Activated naive CD8-positive, alpha-beta T cell treated with anti-CD3 and anti-CD28 coated beads, Interleukin-2, amount 50 U/mL, for 16 hours (primary cell): ENCODE results near the gene SPACDR.
"Not testable (repeated sequence)": the region's sequence is repeated elsewhere in the genome, so short reads cannot be mapped to it uniquely, and the experiment has no call there.

Experiments used
- DNase-seq: peaks from one replicate; pipeline ENCODE4 v3.0.0-alpha.2; 2020; ENCODE audit warnings: low read depth, low spot score

Gene SPACDR, protein sequence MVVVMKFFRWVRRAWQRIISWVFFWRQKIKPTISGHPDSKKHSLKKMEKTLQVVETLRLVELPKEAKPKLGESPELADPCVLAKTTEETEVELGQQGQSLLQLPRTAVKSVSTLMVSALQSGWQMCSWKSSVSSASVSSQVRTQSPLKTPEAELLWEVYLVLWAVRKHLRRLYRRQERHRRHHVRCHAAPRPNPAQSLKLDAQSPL

DNA sequence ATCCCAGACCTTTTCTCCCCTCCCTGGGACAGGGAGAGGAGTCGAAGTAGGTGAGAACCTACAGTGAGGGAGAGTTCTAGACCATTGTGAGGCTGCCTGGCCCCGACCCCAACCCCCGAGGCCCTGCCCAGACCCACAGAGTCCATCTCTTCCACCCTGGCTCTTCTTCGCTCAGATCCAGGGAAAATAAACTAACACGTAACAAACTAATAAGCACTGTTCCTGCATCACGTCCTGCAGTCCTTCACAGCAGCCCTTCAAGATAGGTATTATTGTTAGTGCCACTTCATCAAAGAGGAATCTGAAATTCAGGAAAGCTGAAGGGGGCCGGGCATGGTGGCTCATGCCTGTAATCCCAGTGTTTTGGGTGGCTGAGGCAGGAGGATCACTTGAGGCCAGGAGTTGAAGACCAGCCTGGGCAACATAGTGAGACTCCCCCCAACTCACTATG is at the start of gene SPACDR:
Gene SPACDR, minus strand, starts transcription at position 51 of the 451 bp plus-strand sequence. CDS start 235 bp downstream, outside the sequence.
- no peak for DNase-seq

DNA sequence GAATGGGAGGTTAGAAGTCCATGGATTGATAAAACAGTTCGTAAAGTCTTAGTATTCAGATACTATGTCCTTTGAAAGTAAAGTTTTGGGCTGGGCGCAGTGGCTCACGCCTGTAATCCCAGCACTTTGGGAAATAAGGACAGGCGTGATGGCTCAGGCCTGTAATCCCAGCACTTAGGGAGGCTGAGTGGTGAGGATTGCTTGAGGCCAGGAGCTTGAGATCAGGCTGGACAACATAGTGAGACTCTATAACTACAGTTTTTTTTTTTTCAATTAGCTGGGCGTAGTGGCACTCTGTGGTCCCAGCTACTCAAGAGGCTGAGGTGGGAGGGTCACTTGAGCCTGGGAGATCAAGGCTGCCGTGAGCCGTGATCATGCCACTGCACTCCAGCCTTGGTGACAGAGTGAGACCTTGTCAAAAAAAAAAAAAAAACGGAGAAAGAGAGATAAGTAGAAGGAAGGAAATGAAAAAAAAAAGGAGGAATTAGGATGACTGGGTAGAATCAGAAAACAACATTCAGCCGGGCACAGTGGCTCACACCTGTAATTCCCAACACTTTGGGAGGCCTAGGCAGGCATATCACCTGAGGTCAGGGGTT is 49.3 kb upstream of the SPACDR start:
- DNase-seq, result no peak

DNA sequence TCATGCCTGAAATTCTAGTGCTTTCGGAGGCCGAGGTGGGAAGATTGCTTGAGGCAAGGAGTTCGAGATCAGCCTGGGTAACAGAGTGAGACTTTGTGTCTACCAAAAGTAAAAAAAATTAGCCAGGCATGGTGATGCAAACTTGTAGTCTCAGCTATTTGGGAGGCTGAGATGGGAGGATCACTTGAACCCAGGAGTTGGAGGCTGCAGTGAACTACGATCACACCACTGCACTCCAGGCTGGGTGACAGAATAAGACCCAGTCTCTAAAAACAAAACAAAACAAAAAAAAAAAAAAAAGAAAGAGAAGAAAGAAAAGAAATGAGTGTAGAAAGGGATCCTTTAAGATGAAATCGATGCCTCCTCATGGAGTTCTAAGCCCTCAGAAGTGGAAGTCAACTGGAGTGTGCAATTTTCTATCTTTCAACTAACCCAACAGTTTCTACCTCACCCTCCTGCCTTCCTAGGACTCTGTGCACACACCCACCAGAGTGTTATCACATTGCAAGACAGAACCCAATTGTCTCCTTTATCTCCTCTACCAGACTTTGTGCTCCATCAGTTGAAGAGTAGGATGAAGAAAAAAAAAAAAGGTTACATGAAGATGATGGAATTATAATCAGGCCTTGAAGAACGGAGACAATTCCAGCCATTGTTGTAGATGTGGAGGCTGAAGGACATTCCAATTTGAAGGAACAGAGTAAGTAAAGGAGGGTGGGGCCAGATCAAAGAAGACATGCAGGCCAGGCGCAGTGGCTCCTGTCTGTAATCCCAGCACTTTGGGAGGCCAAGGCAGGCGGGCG is 46.6 kb upstream of the SPACDR start:
- no peak for DNase-seq

DNA sequence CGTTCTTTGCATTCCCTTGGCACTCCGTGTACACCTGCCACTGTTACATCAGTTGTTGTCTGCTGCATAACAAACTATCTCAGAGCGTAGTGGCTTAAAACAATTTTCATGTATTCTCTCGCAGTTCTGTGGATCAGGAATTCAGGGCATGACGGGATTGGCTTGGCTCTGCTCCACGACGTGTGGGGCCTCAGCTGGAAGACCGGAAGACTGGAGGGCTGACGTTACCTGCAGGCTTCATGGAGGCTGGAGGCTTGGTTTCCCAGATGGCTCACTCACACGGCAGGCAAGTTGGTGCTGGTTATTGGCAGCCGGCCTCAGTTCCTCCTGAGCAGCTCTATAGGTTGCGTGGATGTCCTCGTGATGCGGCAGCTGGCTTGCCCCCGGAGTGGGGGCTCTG is 45.2 kb upstream of the SPACDR start:
- no peak for DNase-seq

DNA sequence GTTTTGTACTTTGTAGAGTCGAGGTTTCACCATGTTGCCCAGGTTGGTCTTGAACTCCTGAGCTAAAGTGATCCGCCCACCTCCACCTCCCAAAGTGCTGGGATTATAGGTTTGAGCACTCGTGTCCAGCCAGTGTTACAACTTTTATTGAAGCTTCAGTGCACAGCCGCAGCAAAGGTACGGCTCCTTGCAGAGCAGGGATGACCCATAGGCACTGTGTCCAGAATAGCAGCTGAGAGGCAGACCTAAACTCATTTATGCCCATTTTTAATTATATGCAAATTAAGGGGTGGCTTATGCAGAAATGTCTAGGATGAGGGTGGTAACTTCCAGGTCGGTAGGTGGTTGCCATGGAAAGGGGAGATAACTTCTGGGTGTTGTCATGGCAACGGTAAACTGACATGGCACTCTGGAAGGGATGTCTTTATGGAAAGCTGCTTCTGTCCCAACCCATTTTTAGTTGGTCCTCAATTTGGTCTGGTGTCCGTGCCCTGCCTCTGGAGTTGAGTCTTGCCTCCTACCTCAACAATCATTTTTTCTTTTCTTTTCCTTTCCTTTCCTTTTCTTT is 42.4 kb upstream of the SPACDR start:
- no peak for DNase-seq

DNA sequence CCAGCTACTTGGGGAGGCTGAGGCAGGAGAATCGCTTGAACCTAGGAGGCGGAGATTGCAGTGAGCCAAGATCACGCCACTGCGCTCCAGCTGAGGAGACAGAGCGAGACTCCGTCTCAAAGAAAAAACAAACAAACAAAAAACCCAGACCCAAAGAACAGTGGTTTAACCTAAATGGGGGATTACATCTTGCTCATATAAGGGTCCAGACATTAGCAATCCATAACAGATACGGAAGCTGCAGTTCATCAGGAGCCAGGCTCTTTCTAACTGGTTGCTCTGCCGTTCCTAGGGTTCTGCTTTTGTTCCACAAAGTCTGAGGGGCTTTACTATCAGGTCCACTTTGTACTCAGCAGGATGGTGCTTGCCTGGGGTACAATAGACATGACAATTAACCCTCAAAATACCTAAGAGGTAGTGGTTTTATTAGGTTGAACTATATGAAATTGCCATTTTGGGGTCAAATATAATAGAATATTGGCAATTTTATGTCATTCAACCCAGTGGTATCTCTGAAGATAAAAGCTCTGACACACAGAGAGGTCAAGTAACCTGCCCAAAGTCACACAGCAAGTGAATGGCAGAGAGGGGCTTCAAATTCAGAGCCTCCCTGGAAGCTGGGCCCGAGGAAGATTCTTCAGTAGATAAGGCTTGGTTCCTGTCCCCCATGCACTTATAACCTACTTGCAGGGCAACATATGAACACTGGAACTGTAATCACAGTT is 41.0 kb upstream of the SPACDR start:
- DNase-seq, result no peak

DNA sequence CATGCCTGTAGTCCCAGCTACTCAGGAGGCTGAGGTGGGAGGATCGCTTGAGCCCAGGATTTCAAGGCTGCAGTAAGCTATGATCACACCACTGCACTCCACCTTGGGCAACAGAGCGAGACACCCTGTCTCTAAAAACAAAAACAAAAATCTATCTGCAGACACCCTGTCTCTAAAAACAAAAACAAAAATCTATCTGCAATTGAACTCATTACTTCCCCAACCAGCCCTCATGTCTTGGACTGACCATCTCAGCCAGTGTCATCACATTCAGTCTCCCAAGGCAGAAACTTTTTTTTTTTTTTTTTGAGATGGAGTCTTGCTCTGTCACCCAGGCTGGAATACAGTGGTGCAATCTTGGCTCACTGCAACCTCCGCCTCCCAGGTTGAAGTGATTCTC is 40.0 kb upstream of the SPACDR start:
- DNase-seq, result not testable (repeated sequence)

DNA sequence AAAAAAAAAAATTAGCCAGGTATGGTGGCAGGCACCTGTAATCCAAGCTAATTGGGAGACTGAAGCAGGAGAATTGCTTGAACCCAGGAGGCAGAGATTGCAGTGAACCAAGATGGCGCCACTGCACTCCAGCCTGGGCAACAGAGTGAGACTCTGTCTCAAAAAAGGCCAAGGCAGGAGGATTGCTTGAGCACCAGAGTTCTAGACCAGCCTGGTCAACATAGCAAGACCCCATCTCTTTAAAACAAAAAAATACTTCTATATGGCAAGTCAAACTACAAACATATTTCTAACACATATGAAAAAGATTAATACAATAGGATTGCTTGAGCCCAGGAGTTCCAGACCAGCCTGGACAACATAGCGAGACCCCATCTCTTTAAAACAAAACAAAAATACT is 36.7 kb upstream of the SPACDR start:
- not testable (repeated sequence) for DNase-seq

DNA sequence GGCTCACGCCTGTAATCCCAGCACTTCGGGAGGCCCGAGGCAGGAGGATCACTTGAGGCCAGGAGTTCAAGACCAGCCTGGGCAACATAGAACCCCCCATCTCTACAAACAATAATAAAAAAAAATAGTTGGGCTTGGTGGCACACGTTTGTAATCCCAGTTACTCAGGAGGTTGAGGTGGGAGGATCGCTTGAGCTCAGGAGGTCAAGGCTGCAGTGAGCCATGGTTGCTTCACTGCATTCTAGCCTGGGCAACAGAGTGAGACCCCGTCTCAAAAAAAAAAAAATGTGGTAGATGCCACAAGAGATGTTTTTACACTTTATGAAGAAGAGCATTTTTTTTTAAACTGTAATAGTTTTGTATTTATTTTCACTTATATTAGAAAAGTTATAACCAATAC is 32.4 kb upstream of the SPACDR start:
- no peak for DNase-seq

DNA sequence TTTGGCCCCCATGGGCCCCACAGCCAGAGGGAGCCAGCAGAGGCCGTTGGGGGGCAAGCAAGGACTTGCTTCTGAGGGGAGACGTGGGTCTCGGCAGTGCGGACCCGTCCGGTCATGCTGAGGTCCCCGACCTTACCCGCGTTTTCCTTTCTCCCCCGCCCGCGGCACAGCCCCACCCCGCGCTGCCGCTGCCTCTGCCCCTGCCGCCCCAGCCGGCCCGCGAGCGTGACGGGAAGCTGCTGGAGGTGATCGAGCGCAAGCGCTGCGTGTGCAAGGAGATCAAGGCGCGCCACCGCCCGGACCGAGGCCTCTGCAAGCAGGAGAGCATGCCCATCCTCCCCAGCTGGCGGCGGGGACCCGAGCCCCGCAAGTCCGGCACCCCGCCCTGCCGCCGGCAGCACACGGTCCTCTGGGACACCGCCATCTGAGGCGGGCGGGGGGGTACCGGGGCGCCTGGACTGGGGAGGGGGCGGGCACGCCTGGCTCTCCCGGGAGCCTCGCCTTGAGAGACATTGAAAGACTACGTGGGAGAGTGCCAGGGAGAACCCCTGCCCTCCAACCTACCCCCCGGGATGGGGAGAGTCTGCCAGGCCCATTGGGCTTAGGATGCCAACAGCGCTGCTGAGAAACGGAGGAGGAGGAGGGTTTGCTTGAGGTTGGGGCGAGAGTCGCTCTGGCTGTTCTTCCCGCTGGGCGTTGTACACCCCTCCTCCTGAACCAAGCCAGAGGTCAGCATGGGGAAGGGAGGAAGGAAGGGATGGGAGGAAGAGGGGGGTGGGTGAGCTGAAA is 29.6 kb upstream of the SPACDR start:
- no peak for DNase-seq

DNA sequence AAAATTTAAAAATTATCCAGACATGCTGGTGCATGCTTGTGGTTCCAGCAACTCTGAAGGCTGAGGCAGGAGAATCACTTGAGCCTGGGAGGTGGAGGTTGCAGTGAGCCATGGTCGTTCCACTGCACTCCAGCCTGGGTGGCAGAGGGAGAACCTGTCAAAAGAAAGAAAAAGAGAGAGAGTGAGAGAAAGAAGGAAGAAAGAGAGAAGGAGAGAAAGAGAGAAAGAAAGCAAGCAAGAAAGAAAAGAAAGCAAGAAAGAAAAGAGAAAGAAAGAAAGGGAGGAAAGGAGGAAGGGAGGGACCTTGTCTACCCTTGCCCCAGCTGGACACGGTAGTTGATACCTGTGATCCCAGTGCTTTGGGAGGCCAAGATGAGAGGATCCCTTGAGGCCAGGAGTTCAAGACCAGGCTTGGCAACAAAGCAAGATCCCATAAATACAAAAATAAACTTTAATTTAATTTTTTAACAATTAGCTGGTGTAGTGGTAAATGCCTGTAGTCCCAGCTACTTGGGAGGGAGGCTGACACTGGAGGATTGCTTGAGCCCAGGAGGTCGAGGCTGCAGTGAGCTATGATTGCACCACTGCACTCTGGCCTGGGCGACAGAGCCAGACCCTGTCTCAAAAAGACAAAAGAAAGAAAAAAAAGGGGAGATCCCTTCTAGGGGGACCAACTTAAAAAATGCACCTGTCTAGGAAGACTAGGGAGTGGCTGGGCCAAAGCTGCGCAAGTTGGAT is 28.8 kb upstream of the SPACDR start:
- no peak for DNase-seq

DNA sequence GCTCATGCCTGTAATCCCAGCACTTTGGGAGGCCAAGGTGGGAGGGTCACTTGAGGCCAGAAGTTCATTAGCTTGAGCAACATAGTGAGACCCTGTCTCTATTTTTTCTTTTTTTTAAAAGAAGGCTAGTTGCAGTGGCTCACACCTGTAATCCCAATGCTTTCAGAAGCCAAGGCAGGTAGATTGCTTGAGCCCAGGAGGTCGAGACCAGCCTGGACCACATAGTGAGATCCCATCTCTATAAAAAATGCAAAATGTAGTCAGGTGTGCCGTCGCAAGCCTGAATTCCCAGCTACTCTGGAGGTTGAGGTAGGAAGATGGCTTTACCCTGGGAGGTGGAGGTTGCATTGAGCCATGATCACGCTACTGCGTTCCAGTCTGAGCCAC is 27.1 kb upstream of the SPACDR start:
- DNase-seq, result no peak

DNA sequence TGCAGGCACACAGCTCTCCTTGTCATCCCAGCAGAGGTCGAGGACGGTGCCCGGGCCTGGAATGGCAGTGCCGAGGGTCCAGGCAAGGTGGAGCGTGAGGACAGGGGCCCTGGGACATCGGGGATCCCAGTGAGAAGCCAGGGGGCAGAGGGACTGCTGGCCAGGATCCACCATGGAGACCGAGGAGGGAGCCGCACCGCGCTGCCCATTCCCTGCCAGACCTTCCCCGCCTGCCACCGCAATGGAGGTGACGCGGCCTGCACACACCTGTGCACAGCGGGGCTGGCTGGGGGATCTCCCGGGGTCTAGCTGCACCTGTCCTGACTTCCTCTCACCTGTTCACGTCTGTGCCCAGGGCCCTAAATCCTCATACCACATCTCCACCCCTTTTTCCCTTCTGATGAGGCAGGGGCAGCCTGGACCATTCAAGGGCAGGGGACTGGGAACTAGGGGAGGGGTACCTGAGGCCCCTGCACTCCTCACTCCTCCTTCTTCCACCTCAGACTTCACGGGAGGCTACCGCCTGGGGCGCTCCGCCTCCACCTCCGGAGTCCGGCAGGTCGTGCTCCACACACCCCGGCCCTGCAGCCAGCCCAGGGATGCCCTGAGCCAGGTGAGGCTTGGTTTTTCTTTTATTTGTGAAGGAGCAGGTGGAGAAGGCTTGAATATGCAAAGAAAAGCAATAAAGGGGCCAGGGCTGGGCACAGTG is 26.6 kb upstream of the SPACDR start:
- no peak for DNase-seq

DNA sequence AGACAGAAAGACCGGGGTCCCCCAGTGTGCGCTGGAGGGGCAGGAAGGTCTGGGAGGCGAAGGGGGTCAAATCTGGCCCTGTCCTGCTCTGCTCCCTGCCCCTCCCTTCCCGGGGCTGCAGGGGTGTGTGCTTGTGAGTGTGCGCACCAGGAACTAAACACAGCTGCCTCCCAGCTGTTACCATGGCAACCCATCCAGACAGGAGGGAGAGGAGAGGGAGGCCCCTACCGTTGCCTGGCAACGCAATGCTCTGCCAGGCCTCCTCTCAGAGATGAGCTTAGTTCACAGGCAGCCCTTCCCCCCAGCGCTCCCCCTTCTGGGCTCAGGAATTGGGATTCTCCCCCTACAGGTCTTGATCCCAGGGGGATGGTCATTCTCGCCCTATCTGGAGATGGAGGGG is 25.8 kb upstream of the SPACDR start:
- DNase-seq, result no peak

DNA sequence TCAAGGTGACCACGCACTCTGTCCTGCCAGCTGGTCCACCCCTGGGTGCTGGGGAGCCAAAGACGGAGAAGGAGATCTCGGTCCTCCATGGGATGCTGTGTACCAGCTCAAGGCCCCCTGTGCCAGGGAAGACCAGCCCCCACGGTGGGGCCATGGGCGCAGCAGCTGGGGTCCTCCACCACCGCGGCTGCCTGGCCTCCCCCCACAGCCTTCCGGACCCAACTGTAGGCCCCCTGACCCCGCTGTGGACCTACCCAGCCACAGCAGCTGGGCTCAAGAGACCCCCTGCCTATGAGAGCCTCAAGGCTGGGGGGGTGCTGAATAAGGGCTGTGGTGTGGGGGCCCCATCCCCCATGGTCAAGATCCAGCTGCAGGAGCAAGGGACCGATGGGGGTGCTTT is 25.1 kb upstream of the SPACDR start:
- no peak for DNase-seq

DNA sequence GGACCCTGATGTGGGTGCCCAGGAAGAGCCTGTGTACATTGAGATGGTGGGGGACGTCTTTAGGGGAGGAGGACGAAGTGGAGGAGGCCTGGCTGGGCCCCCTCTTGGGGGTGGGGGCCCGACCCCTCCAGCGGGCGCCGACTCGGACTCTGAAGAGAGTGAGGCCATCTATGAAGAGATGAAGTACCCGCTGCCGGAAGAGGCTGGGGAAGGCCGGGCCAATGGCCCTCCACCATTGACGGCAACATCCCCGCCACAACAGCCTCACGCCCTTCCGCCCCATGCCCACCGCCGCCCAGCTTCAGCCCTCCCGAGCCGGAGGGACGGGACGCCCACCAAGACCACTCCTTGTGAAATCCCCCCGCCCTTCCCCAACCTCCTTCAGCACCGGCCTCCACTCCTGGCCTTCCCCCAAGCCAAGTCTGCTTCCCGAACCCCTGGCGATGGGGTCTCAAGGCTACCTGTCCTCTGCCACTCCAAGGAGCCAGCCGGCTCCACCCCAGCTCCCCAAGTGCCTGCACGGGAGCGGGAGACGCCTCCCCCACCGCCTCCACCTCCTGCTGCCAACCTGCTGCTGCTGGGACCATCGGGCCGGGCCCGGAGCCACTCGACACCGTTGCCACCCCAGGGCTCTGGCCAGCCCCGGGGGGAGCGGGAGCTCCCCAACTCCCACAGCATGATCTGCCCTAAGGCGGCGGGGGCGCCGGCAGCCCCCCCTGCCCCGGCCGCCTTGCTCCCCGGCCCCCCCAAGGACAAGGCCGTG is 24.5 kb upstream of the SPACDR start:
- no peak for DNase-seq

DNA sequence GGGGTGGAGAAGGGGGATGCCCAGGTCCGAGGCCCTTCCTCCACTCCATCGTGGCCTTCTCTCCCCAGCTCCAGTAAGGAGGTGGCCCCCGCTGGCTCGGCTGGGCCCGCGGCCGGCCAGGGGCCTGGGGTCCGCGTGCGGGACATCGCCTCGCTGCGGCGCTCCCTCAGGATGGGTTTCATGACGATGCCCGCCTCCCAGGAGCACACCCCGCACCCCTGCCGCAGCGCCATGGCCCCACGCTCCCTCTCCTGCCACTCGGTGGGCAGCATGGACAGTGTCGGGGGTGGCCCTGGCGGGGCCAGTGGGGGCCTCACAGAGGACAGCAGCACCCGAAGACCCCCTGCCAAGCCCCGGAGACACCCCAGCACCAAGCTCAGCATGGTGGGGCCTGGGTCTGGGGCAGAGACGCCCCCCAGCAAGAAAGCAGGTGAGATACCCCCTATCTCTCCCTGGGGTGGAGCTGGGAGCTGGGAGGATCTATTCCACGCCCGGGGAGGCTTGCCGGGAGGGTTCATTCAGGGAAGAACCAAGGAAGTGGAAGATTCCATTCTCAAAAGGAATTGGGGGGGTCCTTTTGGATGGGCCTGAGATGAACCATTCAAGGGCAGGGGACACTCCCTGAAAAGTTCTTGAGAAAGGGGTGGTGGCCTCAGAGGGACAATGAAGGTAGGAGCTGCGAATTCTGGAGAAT is 22.8 kb upstream of the SPACDR start:
- DNase-seq, result no peak

DNA sequence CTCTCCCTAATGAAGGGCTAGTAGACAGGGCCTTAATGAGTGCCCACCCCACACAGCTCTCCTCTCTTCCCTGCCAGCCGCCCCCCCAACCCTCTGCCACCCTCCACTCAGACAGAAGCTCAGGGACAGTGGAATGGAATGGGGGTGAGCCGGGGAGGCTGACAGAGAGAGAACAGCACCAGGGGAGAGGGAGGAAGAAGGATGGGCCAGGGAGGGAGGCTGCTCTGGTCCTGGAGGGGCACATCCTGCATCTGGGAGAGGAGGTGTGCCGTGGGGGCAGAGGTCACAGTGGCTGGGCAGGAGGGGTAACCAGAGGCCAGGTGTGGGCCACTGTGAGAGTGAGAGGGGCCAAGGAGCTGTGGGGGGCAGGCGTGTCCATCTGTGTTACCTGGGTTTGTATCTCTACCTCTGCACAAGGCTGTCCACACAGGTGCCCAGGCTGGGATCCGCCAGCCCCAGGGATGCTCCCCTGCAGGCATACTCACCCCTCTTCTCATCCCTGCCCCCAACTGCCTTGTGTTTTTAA is 22.1 kb upstream of the SPACDR start:
- no peak for DNase-seq
